ENCODE measurements around the gene NCKAP5.
"Not testable (repeated sequence)": the region's sequence is repeated elsewhere in the genome, so short reads cannot be mapped to it uniquely, and the experiment has no call there.

NCKAP5 gene

DNA sequence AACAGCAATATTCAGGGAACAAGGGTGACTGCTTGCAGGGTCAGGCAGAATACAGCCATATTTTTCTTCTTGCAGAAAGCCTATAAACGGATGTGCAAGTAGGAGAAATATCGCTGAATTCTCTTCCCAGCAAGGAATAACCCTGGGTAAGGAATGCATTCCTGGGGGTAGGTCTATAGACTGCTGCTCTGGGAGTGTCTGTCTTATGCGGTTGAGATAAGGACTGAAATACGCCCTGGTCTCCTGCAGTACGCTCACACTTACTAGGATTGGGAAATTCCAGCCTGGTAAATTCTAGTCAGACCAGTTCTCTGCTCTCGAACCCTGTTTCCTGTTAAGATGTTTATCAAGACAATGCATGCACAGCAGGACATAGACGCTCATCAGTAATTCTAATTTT lies 361.6 kb downstream of the NCKAP5 start:
- not testable (repeated sequence) for DNase-seq (ENCODE audit: low spot score); H3K9ac ChIP-seq (ENCODE audit: low read depth, low read length, poor library complexity); H3K18ac ChIP-seq (ENCODE audit: low read length); H3K4me3 ChIP-seq (ENCODE audit: low read length in 2 of 2); H3K4ac ChIP-seq (ENCODE audit: low read length); H2BK12ac ChIP-seq (ENCODE audit: low read length); H2BK120ac ChIP-seq (ENCODE audit: low read depth, low read length); H3K4me1 ChIP-seq (ENCODE audit: control insufficient read depth in 2 of 2, insufficient read depth in 1 of 2, low read depth in 1 of 2, low read length in 2 of 2); H3K27me3 ChIP-seq (ENCODE audit: control insufficient read depth in 3 of 3, insufficient read depth in 3 of 3, low read depth in 1 of 3, low read length in 3 of 3); H3K4me2 ChIP-seq (ENCODE audit: insufficient read depth, low read length, poor library complexity, severe bottlenecking); H4K8ac ChIP-seq (ENCODE audit: low read depth, low read length); H4K91ac ChIP-seq (ENCODE audit: low read depth, low read length, poor library complexity); H3K27ac ChIP-seq (replicated peaks; ENCODE audit: low read length); H3K14ac ChIP-seq (ENCODE audit: low read length); H2AK5ac ChIP-seq (ENCODE audit: low read depth, low read length); H2BK5ac ChIP-seq (ENCODE audit: low read length); H3K23ac ChIP-seq (ENCODE audit: low read depth, low read length, poor library complexity); H2BK15ac ChIP-seq (ENCODE audit: low read length); H2AFZ ChIP-seq (ENCODE audit: low read length); H3K79me1 ChIP-seq (ENCODE audit: low read depth, low read length)
- peaks cover 0 to 66% of the 10 kb centered on the region in 2 donors for H3K36me3 ChIP-seq (replicated peaks in 1 of 2; ENCODE audit: control insufficient read depth in 2 of 2, insufficient read depth in 2 of 2, low read length in 2 of 2)
- no CpG with 5 or more reads among the region's 7 CpGs for WGBS, 2 donors (ENCODE audit: extremely low coverage in 2 of 2, insufficient read length in 2 of 2, insufficient replicate concordance in 1 of 2)
- H3K9me3 ChIP-seq (replicated peaks in 1 of 2; ENCODE audit: control insufficient read depth in 2 of 2, insufficient read depth in 1 of 2, low read depth in 1 of 2, low read length in 2 of 2): peaks cover 2 to 31% of the 10 kb centered on the region in 2 donors

DNA sequence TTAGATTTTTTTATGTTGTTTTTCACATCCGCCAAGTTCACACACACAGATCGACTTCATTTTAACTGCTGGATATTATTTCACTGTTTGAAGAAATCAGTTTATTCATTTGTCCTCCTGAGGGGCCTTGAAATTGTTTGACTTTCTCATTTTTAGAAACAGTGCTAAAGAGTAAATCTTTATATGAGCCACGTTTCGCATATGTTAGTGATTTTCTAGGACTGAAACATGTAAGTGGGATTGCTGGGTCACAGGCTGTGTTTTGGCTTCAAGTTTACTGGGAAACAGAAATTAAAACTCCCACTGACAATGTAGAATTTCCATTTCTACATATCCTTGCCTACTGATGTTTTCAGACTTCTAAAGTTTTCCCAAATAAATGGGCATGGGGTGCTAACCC lies 363.8 kb downstream of the NCKAP5 start:
- H3K4me1 ChIP-seq (ENCODE audit: control insufficient read depth in 2 of 2, insufficient read depth in 1 of 2, low read depth in 1 of 2, low read length in 2 of 2): no peaks in the 10 kb centered on the region
- H3K14ac ChIP-seq (ENCODE audit: low read length): no peak overlapping the region
- no peak overlapping the region for H4K91ac ChIP-seq (ENCODE audit: low read depth, low read length, poor library complexity)
- no peaks in the 10 kb centered on the region for H3K27me3 ChIP-seq (ENCODE audit: control insufficient read depth in 3 of 3, insufficient read depth in 3 of 3, low read depth in 1 of 3, low read length in 3 of 3)
- no peak for DNase-seq (ENCODE audit: low spot score)
- no peak overlapping the region for H4K8ac ChIP-seq (ENCODE audit: low read depth, low read length)
- H3K4me2 ChIP-seq (ENCODE audit: insufficient read depth, low read length, poor library complexity, severe bottlenecking): no peak overlapping the region
- peaks cover 0 to 54% of the 10 kb centered on the region in 2 donors for H3K36me3 ChIP-seq (replicated peaks in 1 of 2; ENCODE audit: control insufficient read depth in 2 of 2, insufficient read depth in 2 of 2, low read length in 2 of 2)
- H3K4me3 ChIP-seq (ENCODE audit: low read length in 2 of 2): no peak overlapping the region
- no peak overlapping the region for H3K27ac ChIP-seq (replicated peaks; ENCODE audit: low read length)
- H2AFZ ChIP-seq (ENCODE audit: low read length): no peak overlapping the region
- no peak overlapping the region for H2AK5ac ChIP-seq (ENCODE audit: low read depth, low read length)
- H3K4ac ChIP-seq (ENCODE audit: low read length): no peak overlapping the region
- no peak overlapping the region for H2BK120ac ChIP-seq (ENCODE audit: low read depth, low read length)
- H2BK15ac ChIP-seq (ENCODE audit: low read length): no peak overlapping the region
- H2BK12ac ChIP-seq (ENCODE audit: low read length): no peak overlapping the region
- H3K18ac ChIP-seq (ENCODE audit: low read length): no peak overlapping the region
- WGBS, 2 donors (ENCODE audit: extremely low coverage in 2 of 2, insufficient read length in 2 of 2, insufficient replicate concordance in 1 of 2): no CpG with 5 or more reads among the region's 4 CpGs
- H3K9ac ChIP-seq (ENCODE audit: low read depth, low read length, poor library complexity): no peak overlapping the region
- H3K79me1 ChIP-seq (ENCODE audit: low read depth, low read length): no peaks in the 10 kb centered on the region
- H2BK5ac ChIP-seq (ENCODE audit: low read length): no peak overlapping the region
- H3K9me3 ChIP-seq (replicated peaks in 1 of 2; ENCODE audit: control insufficient read depth in 2 of 2, insufficient read depth in 1 of 2, low read depth in 1 of 2, low read length in 2 of 2): peaks cover 2 to 31% of the 10 kb centered on the region in 2 donors
- no peak overlapping the region for H3K23ac ChIP-seq (ENCODE audit: low read depth, low read length, poor library complexity)

DNA sequence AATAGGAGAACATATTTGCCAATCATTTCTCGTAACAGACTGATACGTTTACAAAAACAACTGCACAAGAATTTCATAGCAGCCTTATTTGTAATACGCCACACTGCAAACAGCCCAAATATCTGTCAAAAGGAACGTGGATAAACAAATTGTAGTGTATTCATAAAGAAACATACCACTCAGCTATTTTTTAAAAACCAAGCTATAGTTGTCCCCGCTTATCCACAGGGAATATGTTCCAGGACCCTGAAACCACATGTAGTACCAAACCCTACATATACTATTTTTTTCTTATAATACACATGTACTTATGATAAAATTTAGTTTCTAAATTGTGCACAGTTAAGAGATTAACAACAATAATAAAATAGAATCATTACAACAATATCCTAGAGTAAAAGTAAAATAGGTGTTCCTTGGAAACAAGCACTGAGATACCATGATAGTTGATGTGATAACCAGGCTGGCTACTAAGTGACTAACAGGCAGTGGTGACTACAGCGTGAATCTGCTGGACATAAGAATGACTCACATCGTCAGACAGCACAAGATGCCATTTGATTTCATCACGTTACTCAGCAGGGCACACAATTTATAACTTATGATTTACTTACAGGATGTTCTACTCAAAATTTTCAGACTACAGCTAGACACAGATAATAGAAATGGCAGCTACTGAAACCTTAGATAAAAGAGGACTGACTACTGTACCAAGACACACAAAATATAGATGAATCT lies 367.4 kb downstream of the NCKAP5 start:
- Histone ChIP-seq H4K91ac (ENCODE audit: low read depth, low read length, poor library complexity) (no peak overlapping the region), H3K9ac (ENCODE audit: low read depth, low read length, poor library complexity) (no peak overlapping the region), H2BK5ac (ENCODE audit: low read length) (no peak overlapping the region), H3K18ac (ENCODE audit: low read length) (no peak overlapping the region), H3K4ac (ENCODE audit: low read length) (no peak overlapping the region), H3K4me3 (ENCODE audit: low read length in 2 of 2) (no peak overlapping the region), H2AK5ac (ENCODE audit: low read depth, low read length) (no peak overlapping the region), H2BK15ac (ENCODE audit: low read length) (no peak overlapping the region), H3K4me2 (ENCODE audit: insufficient read depth, low read length, poor library complexity, severe bottlenecking) (no peak overlapping the region), H3K9me3 (replicated peaks in 1 of 2; ENCODE audit: control insufficient read depth in 2 of 2, insufficient read depth in 1 of 2, low read depth in 1 of 2, low read length in 2 of 2) (peaks cover 0 to 18% of the 10 kb centered on the region in 2 donors), H3K36me3 (replicated peaks in 1 of 2; ENCODE audit: control insufficient read depth in 2 of 2, insufficient read depth in 2 of 2, low read length in 2 of 2) (peaks cover 0 to 22% of the 10 kb centered on the region in 2 donors), H3K23ac (ENCODE audit: low read depth, low read length, poor library complexity) (no peak overlapping the region), H2AFZ (ENCODE audit: low read length) (no peak overlapping the region), H2BK120ac (ENCODE audit: low read depth, low read length) (no peak overlapping the region), H4K8ac (ENCODE audit: low read depth, low read length) (no peak overlapping the region), H3K14ac (ENCODE audit: low read length) (no peak overlapping the region), H3K27ac (replicated peaks; ENCODE audit: low read length) (no peak overlapping the region), H3K79me1 (ENCODE audit: low read depth, low read length) (no peaks in the 10 kb centered on the region), H2BK12ac (ENCODE audit: low read length) (no peak overlapping the region), H3K27me3 (ENCODE audit: control insufficient read depth in 3 of 3, insufficient read depth in 3 of 3, low read depth in 1 of 3, low read length in 3 of 3) (no peaks in the 10 kb centered on the region), H3K4me1 (ENCODE audit: control insufficient read depth in 2 of 2, insufficient read depth in 1 of 2, low read depth in 1 of 2, low read length in 2 of 2) (no peaks in the 10 kb centered on the region)
- DNase-seq (ENCODE audit: low spot score): no peak
- no CpG with 5 or more reads among the region's 8 CpGs for WGBS, 2 donors (ENCODE audit: extremely low coverage in 2 of 2, insufficient read length in 2 of 2, insufficient replicate concordance in 1 of 2)

GRCh38 chr2:133198678-133199077 lies 369.6 kb downstream of the NCKAP5 start:
- Histone ChIP-seq H2BK5ac (ENCODE audit: low read length) (no peak overlapping the region), H3K9ac (ENCODE audit: low read depth, low read length, poor library complexity) (no peak overlapping the region), H2BK15ac (ENCODE audit: low read length) (no peak overlapping the region), H4K8ac (ENCODE audit: low read depth, low read length) (no peak overlapping the region), H3K4ac (ENCODE audit: low read length) (no peak overlapping the region), H3K27me3 (ENCODE audit: control insufficient read depth in 3 of 3, insufficient read depth in 3 of 3, low read depth in 1 of 3, low read length in 3 of 3) (no peaks in the 10 kb centered on the region), H3K23ac (ENCODE audit: low read depth, low read length, poor library complexity) (no peak overlapping the region), H4K91ac (ENCODE audit: low read depth, low read length, poor library complexity) (no peak overlapping the region), H3K18ac (ENCODE audit: low read length) (no peak overlapping the region), H2BK120ac (ENCODE audit: low read depth, low read length) (no peak overlapping the region), H3K9me3 (replicated peaks in 1 of 2; ENCODE audit: control insufficient read depth in 2 of 2, insufficient read depth in 1 of 2, low read depth in 1 of 2, low read length in 2 of 2) (peaks cover 0 to 12% of the 10 kb centered on the region in 2 donors), H2AK5ac (ENCODE audit: low read depth, low read length) (no peak overlapping the region), H3K4me1 (ENCODE audit: control insufficient read depth in 2 of 2, insufficient read depth in 1 of 2, low read depth in 1 of 2, low read length in 2 of 2) (no peaks in the 10 kb centered on the region), H2AFZ (ENCODE audit: low read length) (no peak overlapping the region), H3K14ac (ENCODE audit: low read length) (no peak overlapping the region), H3K36me3 (replicated peaks in 1 of 2; ENCODE audit: control insufficient read depth in 2 of 2, insufficient read depth in 2 of 2, low read length in 2 of 2) (peaks cover 0 to 3% of the 10 kb centered on the region in 2 donors), H3K79me1 (ENCODE audit: low read depth, low read length) (no peaks in the 10 kb centered on the region), H3K4me2 (ENCODE audit: insufficient read depth, low read length, poor library complexity, severe bottlenecking) (no peak overlapping the region), H3K4me3 (ENCODE audit: low read length in 2 of 2) (no peak overlapping the region), H3K27ac (replicated peaks; ENCODE audit: low read length) (no peak overlapping the region), H2BK12ac (ENCODE audit: low read length) (no peak overlapping the region)
- DNase-seq (ENCODE audit: low spot score): no peak
- no CpG with 5 or more reads among the region's 1 CpG for WGBS, 2 donors (ENCODE audit: extremely low coverage in 2 of 2, insufficient read length in 2 of 2, insufficient replicate concordance in 1 of 2)
